NCI-H82 (cell line): ENCODE data around the gene TNFSF4.
"Not testable (repeated sequence)": the region's sequence is repeated elsewhere in the genome, so short reads cannot be mapped to it uniquely, and the experiment has no call there.

ENCODE experiments used
- DNase-seq: peaks from one replicate; lab custom pipeline; 2025; lab: John Stamatoyannopoulos, UW

TNFSF4 gene

GRCh38 chr1:173163222-173163621, 43.9 kb downstream of the TNFSF4 start:
- DNase-seq, result no peak

- no peak for DNase-seq
These were observed 44.5 kb downstream of the TNFSF4 start for GRCh38 chr1:173162601-173163000.

GRCh38 chr1:173161510-173162221, 45.5 kb downstream of the TNFSF4 start:
- no peak for DNase-seq

- DNase-seq, result not testable (repeated sequence)
These were observed 53.2 kb downstream of the TNFSF4 start for GRCh38 chr1:173153964-173154363.

GRCh38 chr1:173153503-173153902, 53.6 kb downstream of the TNFSF4 start:
- no peak for DNase-seq

GRCh38 chr1:173152598-173152997, 54.5 kb downstream of the TNFSF4 start:
- DNase-seq, result no peak

- DNase-seq, result no peak
These were observed 56.3 kb downstream of the TNFSF4 start for GRCh38 chr1:173150795-173151194.

- DNase-seq, result no peak
These were observed 57.2 kb downstream of the TNFSF4 start for GRCh38 chr1:173149887-173150286.

GRCh38 chr1:173148971-173149370, 58.2 kb downstream of the TNFSF4 start:
- no peak for DNase-seq

- DNase-seq, result no peak
These were observed 58.6 kb downstream of the TNFSF4 start for GRCh38 chr1:173148545-173148944.

GRCh38 chr1:173140733-173141132, 66.4 kb downstream of the TNFSF4 start:
- no peak for DNase-seq

GRCh38 chr1:173139706-173140105, 67.4 kb downstream of the TNFSF4 start:
- DNase-seq, result no peak

GRCh38 chr1:173137107-173137706, 69.9 kb downstream of the TNFSF4 start:
- DNase-seq, result no peak

GRCh38 chr1:173134800-173135199, 72.3 kb downstream of the TNFSF4 start:
- DNase-seq, result no peak

GRCh38 chr1:173134029-173134428, 73.1 kb downstream of the TNFSF4 start:
- DNase-seq, result no peak
